T-cell (primary cell): ENCODE measurements around the gene HYCC1. TPM values are rescaled to one million over a fixed set of nuclear protein-coding genes. Genes with fewer than 3 reads are reported as not detected.

ENCODE experiments used
- ATAC-seq, 4 experiments: fragments of 200-7000 bp in 3 of 4; fragments of 150-1000 bp in 1 of 4; cut with Tn5 transposase; replicated peaks in 1 of 4; 1 replicate in 3 of 4; 2 replicates in 1 of 4; pipeline ENCODE4 v1.10.0; 2021; ENCODE audit warnings: moderate library complexity in 3 of 4, mild to moderate bottlenecking in 2 of 4, moderate number of reproducible peaks in 1 of 4
- CTCF ChIA-PET, 2 donors: fragments of 300-600 bp; sonication (Branson Sonifier 250); formaldehyde crosslinking; loops; one replicate each; lab custom pipeline; 2022; ENCODE audit warnings: antibody characterized with exemption in 2 of 2; lab: Charles Lee
- POLR2A ChIA-PET, 2 donors: fragments of 300-600 bp; sonication (Branson Sonifier 250); formaldehyde crosslinking; loops; one replicate each; lab custom pipeline; 2022; ENCODE audit warnings: antibody characterized with exemption in 2 of 2; lab: Charles Lee
- DNase-seq, 35 experiments: peaks; one replicate each; pipeline versions ENCODE4 v3.0.0 to v3.0.0-alpha.2; 2013 to 2023
- H3K27ac ChIP-seq: one replicate; pipeline ENCODE4 v1.5.1; 2013; ENCODE audit warnings: low read length
- H3K27me3 ChIP-seq, 2 experiments: replicated peaks in 1 of 2; 1 replicate in 1 of 2; 2 replicates in 1 of 2; pipeline versions ENCODE4 v1.6.1 to v1.7.0; 2013; ENCODE audit warnings: low read length in 1 of 2, mixed read lengths in 1 of 2; ENCODE audit not compliant: control insufficient read depth in 2 of 2, insufficient read depth in 2 of 2; ENCODE audit errors: extremely low read depth in 1 of 2
- H3K36me3 ChIP-seq, 2 donors: 1 replicate in 1 of 2; 2 replicates in 1 of 2; pipeline versions ENCODE4 v1.6.1 to v1.7.0; 2013; ENCODE audit warnings: low read length in 1 of 2; ENCODE audit not compliant: control insufficient read depth in 2 of 2, insufficient read depth in 1 of 2; ENCODE audit errors: extremely low read depth in 1 of 2
- H3K4me1 ChIP-seq, 2 experiments: 1 replicate in 1 of 2; 2 replicates in 1 of 2; pipeline versions ENCODE4 v1.6.1 to v1.7.0; 2013; ENCODE audit warnings: low read length in 2 of 2, mixed read lengths in 1 of 2; ENCODE audit not compliant: insufficient read depth in 2 of 2, control insufficient read depth in 1 of 2; ENCODE audit errors: extremely low read depth in 1 of 2
- H3K4me3 ChIP-seq, 2 donors: 1 replicate in 1 of 2; 2 replicates in 1 of 2; pipeline versions ENCODE4 v1.5.1 to v1.7.0; 2013; ENCODE audit warnings: mild to moderate bottlenecking in 2 of 2, low read length in 1 of 2, moderate library complexity in 1 of 2; ENCODE audit not compliant: control insufficient read depth in 1 of 2; ENCODE audit errors: extremely low read depth in 1 of 2
- H3K9me3 ChIP-seq: 2 replicates; pipeline ENCODE4 v1.7.0; 2013
- H3K27ac Mint-ChIP-seq, 2 donors: one replicate each; pipeline ENCODE4 v1.8.0; 2020 to 2021; ENCODE audit warnings: mild to moderate bottlenecking in 2 of 2, mixed read lengths in 2 of 2
- H3K27me3 Mint-ChIP-seq, 2 donors: one replicate each; pipeline ENCODE4 v1.8.0; 2021 to 2022; ENCODE audit warnings: mixed read lengths in 2 of 2
- H3K36me3 Mint-ChIP-seq: one replicate; pipeline ENCODE4 v1.8.0; 2021; ENCODE audit warnings: mixed read lengths
- H3K4me1 Mint-ChIP-seq, 3 donors: one replicate each; pipeline ENCODE4 v1.8.0; 2020 to 2022; ENCODE audit warnings: mixed read lengths in 3 of 3, mild to moderate bottlenecking in 1 of 3
- H3K4me3 Mint-ChIP-seq, 3 donors: one replicate each; pipeline ENCODE4 v1.8.0; 2020 to 2022; ENCODE audit warnings: mild to moderate bottlenecking in 3 of 3, mixed read lengths in 3 of 3, moderate library complexity in 3 of 3
- H3K9me3 Mint-ChIP-seq, 3 donors: one replicate each; pipeline ENCODE4 v1.8.0; 2020 to 2022; ENCODE audit warnings: mixed read lengths in 3 of 3
- WGBS: methylation state at CpG from one replicate; pipeline ENCODE4 v1.1.5; 2013; ENCODE audit warnings: missing lambda C conversion rate; ENCODE audit not compliant: insufficient coverage; 5-methylcytosine and 5-hydroxymethylcytosine counted together
- total RNA-seq, 35 experiments: library from RNA in 6 of 35; stranded (reverse) in 6 of 35; fragments of 120-200 nt in 1 of 35; gene quantifications; one replicate each; pipeline versions ENCODE4 v1.2.1 to v1.2.4 and lab custom pipeline; 2013 to 2026

The HYCC1 gene
- total RNA-seq, 5 donors from 2014 or later (not counting 1 experiment from before 2014, with no cell fraction given), result 16.0 to 25.7 (median 23.0) TPM

- no peaks in the 10 kb centered on the region for H3K9me3 Mint-ChIP-seq
- ATAC-seq, result no peak
- Histone ChIP-seq H3K36me3 (peaks cover 0 to 3% of the 10 kb centered on the region in 2 donors), H3K27ac (no peak overlapping the region), H3K4me3 (no peak overlapping the region), H3K9me3 (no peaks in the 10 kb centered on the region), H3K27me3 (no peaks in the 10 kb centered on the region), H3K4me1 (peaks cover 0 to 2% of the 10 kb centered on the region in 2 experiments)
- peaks cover 9 to 33% (median 12%) of the 10 kb centered on the region in 3 donors for H3K4me1 Mint-ChIP-seq
- no peak overlapping the region for H3K4me3 Mint-ChIP-seq
- H3K27me3 Mint-ChIP-seq, result no peaks in the 10 kb centered on the region
- ChIA-PET CTCF (interaction anchor here in 1 of 2 donors (0.5 kb wide), 1 partner anchor 20 kb away, joined by 3 read pairs; no protein-coding TSS in a partner anchor), POLR2A (no interaction called here)
- no peak overlapping the region for H3K27ac Mint-ChIP-seq
- peaks cover 10% of the 10 kb centered on the region for H3K36me3 Mint-ChIP-seq
- 81% methylated on average over 2 of the region's 2 CpGs for WGBS
- no peak for DNase-seq
Measured at GRCh38 chr7:22995011-22995410, 18.9 kb downstream of the HYCC1 start.

GRCh38 chr7:22992874-22993840 lies 20.8 kb downstream of the HYCC1 start:
- H3K36me3 Mint-ChIP-seq, result peaks cover 24% of the 10 kb centered on the region
- ChIA-PET POLR2A (interaction anchor here in 1 of 2 donors (0.6 to 0.7 kb wide), 2 partner anchors 16 to 108 kb away, joined by 3 to 4 read pairs; no protein-coding TSS in a partner anchor), CTCF (no interaction called here)
- no peak overlapping the region for H3K4me3 Mint-ChIP-seq
- DNase-seq (no peak), ATAC-seq (no peak)
- Histone ChIP-seq H3K4me1 (peaks cover 0 to 2% of the 10 kb centered on the region in 2 experiments), H3K9me3 (no peaks in the 10 kb centered on the region), H3K27me3 (no peaks in the 10 kb centered on the region), H3K36me3 (peaks cover 0 to 3% of the 10 kb centered on the region in 2 donors), H3K4me3 (no peak overlapping the region), H3K27ac (no peak overlapping the region)
- no peaks in the 10 kb centered on the region for H3K9me3 Mint-ChIP-seq
- H3K27ac Mint-ChIP-seq, result no peak overlapping the region
- 17% methylated on average over 1 of the region's 3 CpGs for WGBS
- H3K4me1 Mint-ChIP-seq, result peaks cover 9 to 27% (median 12%) of the 10 kb centered on the region in 3 donors
- H3K27me3 Mint-ChIP-seq, result no peaks in the 10 kb centered on the region

- Histone ChIP-seq H3K4me3 (no peak overlapping the region), H3K27me3 (no peaks in the 10 kb centered on the region), H3K4me1 (peaks cover 0 to 2% of the 10 kb centered on the region in 2 experiments), H3K9me3 (no peaks in the 10 kb centered on the region), H3K36me3 (no peaks in the 10 kb centered on the region), H3K27ac (no peak overlapping the region)
- H3K9me3 Mint-ChIP-seq, result no peaks in the 10 kb centered on the region
- H3K27me3 Mint-ChIP-seq, result no peaks in the 10 kb centered on the region
- POLR2A ChIA-PET, result no interaction called here
- peaks cover 9 to 26% (median 11%) of the 10 kb centered on the region in 3 donors for H3K4me1 Mint-ChIP-seq
- DNase-seq (no peak), ATAC-seq (no peak)
- no peak overlapping the region for H3K27ac Mint-ChIP-seq
- H3K36me3 Mint-ChIP-seq, result peaks cover 21% of the 10 kb centered on the region
- no CpG with 5 or more reads among the region's 1 CpG for WGBS
- no peak overlapping the region for H3K4me3 Mint-ChIP-seq
- CTCF ChIA-PET, result no interaction called here
Measured at GRCh38 chr7:22990588-22990949, 23.4 kb downstream of the HYCC1 start.

- no peaks in the 10 kb centered on the region for H3K27me3 Mint-ChIP-seq
- no peak for DNase-seq
- H3K4me3 ChIP-seq, result no peak overlapping the region
- ATAC-seq, result no peak
- H3K27me3 ChIP-seq, result no peaks in the 10 kb centered on the region
- H3K4me1 ChIP-seq, result no peaks in the 10 kb centered on the region
- H3K27ac ChIP-seq, result no peak overlapping the region
- ChIA-PET POLR2A (interaction anchor here in 1 of 2 donors (0.7 kb wide), 1 partner anchor 1847 kb away, joined by 3 read pairs; no protein-coding TSS in a partner anchor), CTCF (no interaction called here)
- H3K36me3 ChIP-seq, result no peaks in the 10 kb centered on the region
- no peaks in the 10 kb centered on the region for H3K9me3 Mint-ChIP-seq
- WGBS, result no CpG with 5 or more reads among the region's 3 CpGs
- no peak overlapping the region for H3K4me3 Mint-ChIP-seq
- H3K9me3 ChIP-seq, result no peaks in the 10 kb centered on the region
- peaks cover 5 to 20% (median 9%) of the 10 kb centered on the region in 3 donors for H3K4me1 Mint-ChIP-seq
- H3K36me3 Mint-ChIP-seq, result peaks cover 21% of the 10 kb centered on the region
- no peak overlapping the region for H3K27ac Mint-ChIP-seq
Measured at GRCh38 chr7:22989643-22990587, 24.0 kb downstream of the HYCC1 start.

- no peak for ATAC-seq
- Histone ChIP-seq H3K4me3 (no peak overlapping the region), H3K27ac (no peak overlapping the region), H3K36me3 (no peaks in the 10 kb centered on the region), H3K9me3 (no peaks in the 10 kb centered on the region), H3K4me1 (no peaks in the 10 kb centered on the region), H3K27me3 (no peaks in the 10 kb centered on the region)
- no peak overlapping the region for H3K27ac Mint-ChIP-seq
- peaks cover 0 to 5% (median 0%) of the 10 kb centered on the region in 3 donors for H3K4me1 Mint-ChIP-seq
- ChIA-PET CTCF (no interaction called here), POLR2A (no interaction called here)
- H3K36me3 Mint-ChIP-seq, result peaks cover 30% of the 10 kb centered on the region
- H3K27me3 Mint-ChIP-seq, result no peaks in the 10 kb centered on the region
- no peak for DNase-seq
- no CpG with 5 or more reads among the region's 5 CpGs for WGBS
- H3K4me3 Mint-ChIP-seq, result no peak overlapping the region
- H3K9me3 Mint-ChIP-seq, result no peaks in the 10 kb centered on the region
Measured at GRCh38 chr7:22985436-22985835, 28.5 kb downstream of the HYCC1 start.
